H1 (cell line): Measurements from ENCODE around the gene KATNAL1. TPM values are rescaled to one million over a fixed set of nuclear protein-coding genes. Genes with fewer than 3 reads are reported as not detected.

Experiments used
- CTCF ChIA-PET: fragments of 300-600 bp; sonication (Branson Sonifier 250); formaldehyde crosslinking; loops from one replicate; lab custom pipeline; 2021; ENCODE audit not compliant: partially characterized antibody; lab: Charles Lee
- POLR2A ChIA-PET: fragments of 300-600 bp; sonication (Branson Sonifier 250); formaldehyde crosslinking; loops from one replicate; lab custom pipeline; 2021; ENCODE audit warnings: inconsistent platforms; ENCODE audit not compliant: partially characterized antibody; lab: Charles Lee
- DNase-seq, 2 experiments: peaks; one replicate each; pipeline versions ENCODE4 v3.0.0 to v3.0.0-alpha.2; 2010 to 2022; ENCODE audit warnings: low spot score in 2 of 2, low read depth in 1 of 2, mixed read lengths in 1 of 2
- FAIRE-seq: peaks from 2 replicates; lab custom pipeline; 2011; peaks lifted over from hg19 to GRCh38; lab: Jason Lieb, UNC
- H2AFZ ChIP-seq: 2 replicates; pipeline ENCODE4 v1.8.1; 2012; ENCODE audit warnings: low read length, inconsistent platforms
- H2AK5ac ChIP-seq: 2 replicates; pipeline ENCODE4 v1.6.1; 2013; ENCODE audit warnings: low read depth, low read length
- H2BK120ac ChIP-seq: replicated peaks from 2 replicates; pipeline ENCODE3; 2013; ENCODE audit warnings: low read depth, low read length, inconsistent platforms
- H2BK12ac ChIP-seq: 2 replicates; pipeline ENCODE4 v1.6.1; 2013; ENCODE audit warnings: low read depth, low read length
- H2BK15ac ChIP-seq: 2 replicates; pipeline ENCODE4 v1.6.1; 2013; ENCODE audit warnings: low read length
- H2BK20ac ChIP-seq: 2 replicates; pipeline ENCODE4 v1.6.1; 2013; ENCODE audit warnings: low read length
- H2BK5ac ChIP-seq: 2 replicates; pipeline ENCODE4 v1.6.1; 2013; ENCODE audit warnings: low read depth, low read length
- H3K14ac ChIP-seq: 2 replicates; pipeline ENCODE4 v1.6.1; 2013; ENCODE audit warnings: inconsistent platforms; ENCODE audit not compliant: insufficient read length
- H3K18ac ChIP-seq: 2 replicates; pipeline ENCODE4 v1.6.1; 2013; ENCODE audit warnings: low read length; ENCODE audit errors: extremely low read depth
- H3K23ac ChIP-seq: 2 replicates; pipeline ENCODE4 v1.6.1; 2013; ENCODE audit warnings: inconsistent platforms; ENCODE audit not compliant: insufficient read length
- H3K23me2 ChIP-seq: 2 replicates; pipeline ENCODE4 v1.6.1; 2013; ENCODE audit warnings: low read depth, low read length
- H3K27ac ChIP-seq: 2 replicates; pipeline ENCODE4 v1.6.1; 2011; ENCODE audit warnings: low read depth, low read length, inconsistent platforms
- H3K27me3 ChIP-seq, 4 experiments: replicated peaks in 1 of 4; 1 replicate in 1 of 4; 2 replicates in 3 of 4; pipeline versions ENCODE4 v1.6.1 to v1.8.1; 2011 to 2013; ENCODE audit warnings: low read length in 3 of 4, mild to moderate bottlenecking in 3 of 4, inconsistent platforms in 2 of 4, mixed read lengths in 2 of 4, moderate library complexity in 1 of 4; ENCODE audit not compliant: control insufficient read depth in 3 of 4, insufficient read depth in 3 of 4; ENCODE audit errors: extremely low read depth in 1 of 4
- H3K36me3 ChIP-seq, 4 experiments: 2 replicates each; pipeline versions ENCODE4 v1.6.1 to v1.8.1; 2011 to 2013; ENCODE audit warnings: mild to moderate bottlenecking in 4 of 4, low read length in 3 of 4, moderate library complexity in 2 of 4, control low read depth in 1 of 4, inconsistent platforms in 1 of 4; ENCODE audit not compliant: insufficient read depth in 4 of 4, control insufficient read depth in 2 of 4
- H3K4ac ChIP-seq: replicated peaks from 2 replicates; pipeline ENCODE3; 2013; ENCODE audit warnings: low read length, low read depth, mixed read lengths, inconsistent platforms; ENCODE audit not compliant: insufficient read length
- H3K4me1 ChIP-seq, 4 experiments: replicated peaks in 1 of 4; 1 replicate in 1 of 4; 2 replicates in 3 of 4; pipeline versions ENCODE4 v1.6.1 to v1.8.1; 2011 to 2013; ENCODE audit warnings: low read length in 3 of 4, inconsistent platforms in 2 of 4, mixed read lengths in 1 of 4; ENCODE audit not compliant: insufficient read depth in 4 of 4, control insufficient read depth in 3 of 4
- H3K4me2 ChIP-seq, 2 experiments: 2 replicates each; pipeline versions ENCODE4 v1.6.1 to v1.8.1; 2011 to 2013; ENCODE audit warnings: low read depth in 2 of 2, low read length in 2 of 2, control low read depth in 1 of 2, inconsistent platforms in 1 of 2, mild to moderate bottlenecking in 1 of 2; ENCODE audit not compliant: insufficient read depth in 1 of 2
- H3K4me3 ChIP-seq, 4 experiments: fragments of 200-600, 300-600 bp in 1 of 4; sonication (generic), shearing (Covaris generic), sonication (Bioruptor Twin) in 1 of 4; 2 replicates each; pipeline versions ENCODE4 v1.5.1 to v1.8.1; 2011 to 2016; ENCODE audit warnings: low read length in 4 of 4, low read depth in 3 of 4, control low read depth in 2 of 4, inconsistent platforms in 2 of 4, mild to moderate bottlenecking in 2 of 4, mixed read lengths in 1 of 4, moderate library complexity in 1 of 4; ENCODE audit not compliant: insufficient read depth in 2 of 4; ENCODE audit errors: extremely low read depth in 1 of 4
- H3K56ac ChIP-seq: replicated peaks from 2 replicates; pipeline ENCODE3; 2013; ENCODE audit warnings: low read depth, mild to moderate bottlenecking, mixed read lengths, low read length, inconsistent platforms; ENCODE audit not compliant: insufficient read length
- H3K79me1 ChIP-seq: 2 replicates; pipeline ENCODE4 v1.6.1; 2013; ENCODE audit warnings: low read depth, low read length, control low read depth
- H3K79me2 ChIP-seq, 2 experiments: 2 replicates each; pipeline versions ENCODE4 v1.6.1 to v1.8.1; 2012 to 2013; ENCODE audit warnings: low read length in 2 of 2, mild to moderate bottlenecking in 2 of 2, inconsistent platforms in 1 of 2; ENCODE audit not compliant: insufficient read depth in 2 of 2, control insufficient read depth in 1 of 2
- H3K9ac ChIP-seq, 4 experiments: replicated peaks in 1 of 4; 1 replicate in 1 of 4; 2 replicates in 3 of 4; pipeline versions ENCODE4 v1.6.1 to v1.8.1; 2011 to 2013; ENCODE audit warnings: low read depth in 3 of 4, low read length in 3 of 4, control low read depth in 2 of 4, mild to moderate bottlenecking in 2 of 4, moderate library complexity in 2 of 4, inconsistent platforms in 1 of 4; ENCODE audit errors: extremely low read depth in 1 of 4
- H3K9me3 ChIP-seq, 2 experiments: 2 replicates each; pipeline versions ENCODE4 v1.6.1 to v1.8.1; 2012 to 2013; ENCODE audit warnings: mild to moderate bottlenecking in 2 of 2, moderate library complexity in 2 of 2, control low read depth in 1 of 2, inconsistent platforms in 1 of 2, low read depth in 1 of 2, low read length in 1 of 2, mixed read lengths in 1 of 2; ENCODE audit not compliant: insufficient read depth in 2 of 2
- H4K20me1 ChIP-seq, 2 experiments: replicated peaks in 1 of 2; 2 replicates each; pipeline versions ENCODE3 to v1.8.1; 2011 to 2013; ENCODE audit warnings: inconsistent platforms in 2 of 2, low read length in 2 of 2, mild to moderate bottlenecking in 1 of 2; ENCODE audit not compliant: insufficient read depth in 2 of 2, control insufficient read depth in 1 of 2
- H4K5ac ChIP-seq: 2 replicates; pipeline ENCODE4 v1.6.1; 2013; ENCODE audit warnings: low read length, low read depth, mixed read lengths, inconsistent platforms; ENCODE audit not compliant: insufficient read length
- H4K8ac ChIP-seq: 2 replicates; pipeline ENCODE4 v1.8.0; 2013; ENCODE audit warnings: mild to moderate bottlenecking, moderate library complexity, low read length, inconsistent platforms; ENCODE audit not compliant: insufficient read depth; ENCODE audit errors: extremely low read depth
- H4K91ac ChIP-seq: replicated peaks from 2 replicates; pipeline ENCODE3; 2013; ENCODE audit warnings: low read length, mixed read lengths, inconsistent platforms; ENCODE audit not compliant: insufficient read length
- CEBPB ChIP-seq: IDR thresholded peaks from 2 replicates; pipeline ENCODE4 v1.6.1; 2012; ENCODE audit warnings: low read depth, low read length
- HDAC6 ChIP-seq: IDR thresholded peaks from one replicate; pipeline ENCODE4 v1.7.1; 2012; ENCODE audit warnings: low read depth, mild to moderate bottlenecking, inconsistent platforms, low read length, moderate library complexity
- JUND ChIP-seq: IDR thresholded peaks from 2 replicates; pipeline ENCODE4 v1.6.1; 2011; ENCODE audit warnings: mild to moderate bottlenecking, improper control_type of control experiment, low read length
- PHF8 ChIP-seq: fragments of 200-600 bp; sonication (generic); conservative IDR thresholded peaks from 2 replicates; pipeline ENCODE4 v1.7.1; 2012; ENCODE audit warnings: low read depth, mild to moderate bottlenecking, inconsistent platforms, low read length, moderate library complexity
- RNF2 ChIP-seq: fragments of 200-900, 300-1000 bp; sonication (generic); IDR thresholded peaks from 2 replicates; pipeline ENCODE4 v1.7.1; 2016; ENCODE audit warnings: borderline replicate concordance, low read depth, mild to moderate bottlenecking, antibody characterized with exemption, low read length; ENCODE audit not compliant: poor library complexity, severe bottlenecking; ENCODE audit errors: missing control alignments
- RXRA ChIP-seq: IDR thresholded peaks from 2 replicates; pipeline ENCODE4 v1.6.1; 2011; ENCODE audit warnings: low read depth, mild to moderate bottlenecking, low read length, moderate library complexity; ENCODE audit not compliant: insufficient read depth
- SP1 ChIP-seq: IDR thresholded peaks from 2 replicates; pipeline ENCODE4 v1.6.1; 2011; ENCODE audit warnings: low read depth, low read length
- SP4 ChIP-seq: IDR thresholded peaks from 2 replicates; pipeline ENCODE4 v1.6.1; 2012; ENCODE audit warnings: low read length, inconsistent platforms
- TAF1 ChIP-seq: IDR thresholded peaks from 2 replicates; pipeline ENCODE4 v1.6.1; 2011; ENCODE audit warnings: mild to moderate bottlenecking, low read depth, low read length
- polyA plus RNA-seq, 7 experiments: library from polyadenylated mRNA; depleted of rRNA in 3 of 7; stranded (reverse) in 5 of 7; unstranded in 2 of 7; fragments of >200 nt in 5 of 7; fragments of 200-250 nt in 2 of 7; gene quantifications; 1 replicate in 5 of 7; 2 replicates in 1 of 7; 4 replicates in 1 of 7; pipeline versions ENCODE4 v1.2.1 to v1.2.3, GENCODE V29; 2011 to 2013; ENCODE audit warnings: missing spikeins in 2 of 7, mixed read lengths in 2 of 7
- total RNA-seq: library from RNA; stranded (reverse); fragmentation: NEBNext Ultra II Directional; extraction: Animal tissue kit (Norgen Biotek cat#: 25700); gene quantifications from 2 replicates; pipeline ENCODE4 v1.2.1, GENCODE V29; 2021

The KATNAL1 gene
- total and polyA plus RNA-seq, 2 of the 8 experiments (the other 6 are each of a cell fraction or from before 2014, with no cell fraction given), result 4.0 to 13.2 TPM

DNA sequence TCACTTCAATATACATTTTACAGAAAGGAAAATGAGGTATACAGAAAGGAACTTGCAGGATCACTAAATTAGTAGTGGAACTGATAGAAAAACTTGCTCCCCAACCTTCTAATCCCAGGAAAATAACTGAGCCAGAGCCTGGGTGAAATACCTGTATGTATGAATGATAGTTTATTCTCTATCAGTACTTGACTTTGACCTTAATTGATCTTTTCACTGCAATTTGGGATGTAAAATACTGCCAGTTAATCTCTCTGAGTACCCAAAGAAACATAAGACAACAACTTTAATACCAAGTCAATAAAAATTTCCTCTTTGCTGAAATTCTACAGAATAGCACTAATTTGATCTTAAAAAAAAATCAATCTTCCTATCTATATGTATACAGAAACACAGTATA, 33.3 kb downstream of the KATNAL1 start:
- Histone ChIP-seq H2BK12ac (no peak overlapping the region), H4K20me1 (no peaks in the 10 kb centered on the region), H4K8ac (no peak overlapping the region), H4K5ac (no peak overlapping the region), H3K18ac (no peak overlapping the region), H3K27me3 (no peaks in the 10 kb centered on the region), H3K9me3 (0 out of 4 replicates have a peak, but pooled peaks cover 0 to 2% of the 10 kb centered on the region in 2 experiments), H3K23ac (no peak overlapping the region), H3K9ac (no peak overlapping the region), H3K36me3 (peaks cover 0 to 4% (median 0%) of the 10 kb centered on the region in 4 experiments; a peak in 4 of 8 replicates), H2BK120ac (no peak overlapping the region), H4K91ac (no peak overlapping the region), H3K56ac (no peak overlapping the region), H2BK5ac (no peak overlapping the region), H3K23me2 (no peaks in the 10 kb centered on the region), H2AFZ (no peak overlapping the region), H3K4ac (no peak overlapping the region), H3K4me2 (no peak overlapping the region), H3K4me3 (no peak overlapping the region), H3K4me1 (no peaks in the 10 kb centered on the region), H3K27ac (no peak overlapping the region), H3K79me2 (no peaks in the 10 kb centered on the region; a peak in 1 of 4 replicates), H2BK20ac (no peak overlapping the region), H3K79me1 (no peaks in the 10 kb centered on the region), H3K14ac (no peak overlapping the region), H2BK15ac (no peak overlapping the region), H2AK5ac (no peak overlapping the region)
- POLR2A ChIA-PET, result no interaction called here
- CTCF ChIA-PET, result no interaction called here
- FAIRE-seq (no peak), DNase-seq (no peak)
- TF ChIP-seq TAF1, result no peak
- TF ChIP-seq SP1, result no peak
- no peak for TF ChIP-seq CEBPB
- TF ChIP-seq RNF2, result no peak
- TF ChIP-seq HDAC6, result no peak
- TF ChIP-seq RXRA, result no peak
- no peak for TF ChIP-seq JUND
- no peak for TF ChIP-seq PHF8
- no peak for TF ChIP-seq SP4
